BE2C (cell line): Measurements from ENCODE around the gene PRR14.
"Not testable (repeated sequence)": the region's sequence is repeated elsewhere in the genome, so short reads cannot be mapped to it uniquely, and the experiment has no call there.

ENCODE experiments used
- DNase-seq: peaks from one replicate; pipeline ENCODE4 v3.0.0-alpha.2; 2020
- H3K27me3 ChIP-seq: fragments of 250-450 bp; sonication (Bioruptor Pico); 2 replicates; pipeline ENCODE4 v1.5.1; 2020; ENCODE audit warnings: mild to moderate bottlenecking
- H3K36me3 ChIP-seq: fragments of 250-450 bp; sonication (Bioruptor Pico); 2 replicates; pipeline ENCODE4 v1.5.1; 2020; ENCODE audit warnings: mild to moderate bottlenecking
- H3K4me1 ChIP-seq: fragments of 250-450 bp; sonication (Bioruptor Pico); 2 replicates; pipeline ENCODE4 v1.5.1; 2020
- H3K4me3 ChIP-seq: 2 replicates; pipeline ENCODE4 v1.5.1; 2011; ENCODE audit warnings: low read depth, low read length
- H3K9me3 ChIP-seq: fragments of 250-450 bp; sonication (Bioruptor Pico); 2 replicates; pipeline ENCODE4 v1.5.1; 2020
- CTCF ChIP-seq: IDR thresholded peaks from 2 replicates; pipeline ENCODE4 v1.5.1; 2012; ENCODE audit warnings: mild to moderate bottlenecking, low read depth, low read length

The PRR14 gene

GRCh38 chr16:30626236-30626635, 24.5 kb upstream of the PRR14 start:
- no peak for DNase-seq
- TF ChIP-seq CTCF, result no peak
- Histone ChIP-seq H3K36me3 (no peaks in the 10 kb centered on the region), H3K9me3 (no peaks in the 10 kb centered on the region), H3K27me3 (0 out of 2 replicates have a peak, but pooled peaks cover 2% of the 10 kb centered on the region), H3K4me3 (no peak overlapping the region), H3K4me1 (peaks cover 3% of the 10 kb centered on the region; the same call in 1 of the 2 replicates)

- TF ChIP-seq CTCF, result peak; percentile 98
- peaks cover 3% of the 10 kb centered on the region; the same call in 1 of the 2 replicates for H3K4me1 ChIP-seq
These were observed 21.9 kb upstream of the PRR14 start for GRCh38 chr16:30628628-30629540.

GRCh38 chr16:30632454-30632853, 18.3 kb upstream of the PRR14 start:
- H3K9me3 ChIP-seq, DNase-seq, H3K4me1 ChIP-seq, H3K27me3 ChIP-seq, H3K36me3 ChIP-seq, H3K4me3 ChIP-seq: not testable (repeated sequence)

More at GRCh38 chr16:30628628-30629540, 21.9 kb upstream of the PRR14 start:
- Histone ChIP-seq H3K9me3 (no peaks in the 10 kb centered on the region), H3K36me3 (no peaks in the 10 kb centered on the region), H3K4me3 (no peak overlapping the region), H3K27me3 (0 out of 2 replicates have a peak, but pooled peaks cover 2% of the 10 kb centered on the region)
- DNase-seq, result peak; percentile 87

- Histone ChIP-seq H3K36me3 (no peaks in the 10 kb centered on the region), H3K27me3 (0 out of 2 replicates have a peak, but pooled peaks cover 2% of the 10 kb centered on the region), H3K4me1 (peaks cover 3% of the 10 kb centered on the region; the same call in 1 of the 2 replicates), H3K4me3 (peak overlapping the region; percentile 96), H3K9me3 (no peaks in the 10 kb centered on the region)
- DNase-seq, result no peak
- TF ChIP-seq CTCF, result no peak
These were observed 17.2 kb upstream of the PRR14 start for GRCh38 chr16:30633526-30633925.

GRCh38 chr16:30636599-30636998, 14.2 kb upstream of the PRR14 start:
- no peak for DNase-seq
- no peak for TF ChIP-seq CTCF
- Histone ChIP-seq H3K4me1 (no peaks in the 10 kb centered on the region), H3K36me3 (no peaks in the 10 kb centered on the region), H3K4me3 (no peak overlapping the region), H3K9me3 (no peaks in the 10 kb centered on the region), H3K27me3 (no peaks in the 10 kb centered on the region)

- H3K27me3 ChIP-seq, H3K4me3 ChIP-seq, H3K9me3 ChIP-seq, H3K36me3 ChIP-seq, DNase-seq, H3K4me1 ChIP-seq: not testable (repeated sequence)
These were observed 13.6 kb upstream of the PRR14 start for GRCh38 chr16:30637139-30637538.

- Histone ChIP-seq H3K27me3 (no peaks in the 10 kb centered on the region), H3K9me3 (no peaks in the 10 kb centered on the region), H3K4me1 (no peaks in the 10 kb centered on the region), H3K4me3 (no peak overlapping the region), H3K36me3 (no peaks in the 10 kb centered on the region)
- peak; percentile 82 for TF ChIP-seq CTCF
- DNase-seq, result peak; percentile 43
These were observed 12.8 kb upstream of the PRR14 start for GRCh38 chr16:30637944-30638343.
